Inferior parietal cortex (tissue), 1 donor: ENCODE results near the gene TRIM54.
A peak's percentile ranks its signal among the peaks of the same experiment; 100 is the strongest.
"Not testable (repeated sequence)": the region's sequence is repeated elsewhere in the genome, so short reads cannot be mapped to it uniquely, and the experiment has no call there.

ENCODE experiments used
- DNase-seq: peaks from one replicate; pipeline ENCODE4 v3.0.0-alpha.2; 2016; ENCODE audit errors: extremely low spot score

Gene TRIM54

DNA sequence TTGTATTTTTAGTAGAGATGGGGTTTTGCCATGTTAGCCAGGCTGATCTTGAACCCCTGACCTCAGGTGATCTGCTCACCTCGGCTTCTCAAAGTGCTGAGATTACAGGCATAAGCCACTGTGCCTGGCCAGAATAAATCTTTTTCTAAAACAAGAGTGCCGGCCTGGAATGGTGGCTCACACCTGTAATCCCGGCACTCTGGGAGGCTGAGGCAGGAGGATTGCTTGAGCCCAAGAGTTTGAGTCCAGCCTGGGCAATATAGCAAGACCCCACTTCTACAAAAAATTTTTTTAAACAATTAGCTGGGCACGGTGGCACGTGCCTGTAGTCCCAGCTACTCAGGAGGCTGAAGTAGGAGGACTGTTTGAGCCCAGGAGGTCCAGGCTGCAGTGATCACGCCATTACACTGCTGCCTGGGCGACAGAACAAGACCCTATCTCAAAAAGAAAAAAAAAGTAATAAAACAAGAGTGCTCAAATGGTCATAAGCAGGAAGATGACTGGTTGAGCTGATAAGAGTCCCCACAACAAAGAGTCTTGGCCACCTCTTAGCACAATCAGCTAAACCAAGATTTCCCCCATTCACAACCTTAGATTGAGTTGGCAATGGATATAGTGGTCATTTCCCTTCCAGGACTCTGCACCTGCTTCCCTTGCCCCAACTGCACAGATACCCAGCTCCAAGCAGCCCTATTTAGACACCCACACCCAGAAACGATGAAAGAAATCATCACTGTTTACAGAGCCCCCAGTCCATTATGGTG, 31.8 kb downstream of the TRIM54 start:
- DNase-seq: no peak

DNA sequence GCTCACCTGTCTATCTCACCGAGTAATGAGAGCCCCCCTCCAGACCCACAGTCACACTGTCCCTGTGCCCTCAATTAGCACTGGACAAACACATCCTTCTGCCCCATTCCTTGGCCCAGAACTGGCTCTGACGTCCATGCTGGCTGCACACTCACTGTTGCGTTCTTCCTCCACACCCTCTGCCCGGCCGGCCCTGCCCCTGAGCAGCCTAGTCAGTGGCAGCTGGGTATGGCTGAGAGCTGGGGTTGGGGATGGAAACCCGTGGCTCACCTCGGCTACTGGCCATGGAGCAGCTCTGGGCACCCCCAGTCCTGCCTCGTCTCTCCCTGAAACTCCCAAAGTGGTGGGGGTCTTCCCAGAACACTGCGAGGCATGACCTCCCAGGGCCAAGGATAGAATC, 32.5 kb downstream of the TRIM54 start:
- no peak for DNase-seq

DNA sequence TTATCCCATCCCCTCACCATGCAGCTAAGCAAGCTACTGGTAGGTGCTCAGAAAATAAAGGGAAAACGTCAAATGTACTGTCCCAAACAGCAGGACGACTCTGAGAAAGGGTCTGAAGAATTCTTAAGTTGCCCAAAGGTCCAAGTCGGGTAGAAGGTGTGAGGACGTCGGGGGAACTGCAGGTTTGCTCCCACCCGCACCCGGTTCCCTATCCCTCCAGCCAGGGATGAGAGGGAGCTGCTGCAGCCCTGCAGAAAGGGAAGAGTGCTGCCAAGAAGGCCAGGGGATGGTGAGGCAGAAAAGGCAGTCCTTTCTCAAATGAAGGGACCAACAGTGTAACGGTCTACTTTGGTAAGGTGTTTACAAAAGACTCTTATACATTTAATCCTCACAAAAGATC, 32.9 kb downstream of the TRIM54 start:
- no peak for DNase-seq

DNA sequence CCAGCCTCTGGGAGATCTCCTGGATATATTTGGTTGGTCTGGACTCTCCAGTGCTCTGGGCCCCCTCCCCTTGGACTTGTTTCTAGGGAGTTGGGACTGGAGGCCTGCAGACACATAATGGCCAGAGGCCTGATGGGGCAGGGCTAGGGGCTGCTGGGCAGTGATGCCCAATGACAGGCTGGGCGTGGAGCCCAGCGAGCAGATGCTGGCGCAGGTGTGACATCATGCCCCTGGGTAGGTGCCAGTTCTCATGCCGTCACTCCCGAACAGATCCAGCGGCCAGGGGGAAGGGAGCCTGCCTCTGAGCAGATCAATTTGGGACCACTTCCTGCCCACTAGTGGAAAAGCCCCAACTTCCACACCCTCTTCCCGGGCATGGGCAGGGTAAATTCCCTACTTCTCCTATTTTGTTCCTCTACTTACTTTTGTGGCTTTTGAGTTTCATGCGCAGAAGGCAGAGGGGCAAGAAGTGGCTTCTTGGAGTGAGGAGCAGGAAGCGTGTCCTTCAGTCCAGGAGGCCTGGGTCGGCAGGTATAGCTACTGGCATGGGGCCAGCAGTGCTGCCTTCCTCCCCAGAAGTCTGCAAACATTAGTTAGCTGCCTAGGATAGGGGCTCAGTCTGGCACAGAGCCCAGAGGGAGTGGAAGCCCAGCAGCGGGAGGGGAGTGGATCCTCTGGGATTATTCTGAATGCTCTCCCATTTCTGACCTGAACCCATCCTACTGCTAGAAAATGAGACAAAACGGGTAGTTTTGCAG, 34.6 kb downstream of the TRIM54 start:
- peak; percentile 34 for DNase-seq

DNA sequence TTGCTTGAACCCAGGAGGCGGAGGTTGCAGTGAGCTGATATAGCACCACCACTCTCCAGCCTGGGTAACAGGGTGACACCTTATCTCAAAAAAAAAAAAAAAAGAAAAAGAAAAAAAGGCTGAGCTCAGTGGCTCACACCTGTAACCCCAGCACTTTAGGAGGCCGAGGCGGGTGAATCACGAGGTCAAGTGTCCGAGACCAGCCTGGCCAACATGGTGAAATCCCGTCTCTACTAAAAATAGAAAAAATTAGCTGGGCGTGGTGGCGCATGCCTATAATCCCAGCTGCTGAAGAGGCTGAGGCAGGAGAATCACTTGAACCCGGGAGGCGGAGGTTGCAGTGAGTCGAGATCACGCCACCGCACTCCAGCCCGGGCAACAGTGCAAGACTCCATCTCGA, 37.6 kb downstream of the TRIM54 start:
- DNase-seq: not testable (repeated sequence)

DNA sequence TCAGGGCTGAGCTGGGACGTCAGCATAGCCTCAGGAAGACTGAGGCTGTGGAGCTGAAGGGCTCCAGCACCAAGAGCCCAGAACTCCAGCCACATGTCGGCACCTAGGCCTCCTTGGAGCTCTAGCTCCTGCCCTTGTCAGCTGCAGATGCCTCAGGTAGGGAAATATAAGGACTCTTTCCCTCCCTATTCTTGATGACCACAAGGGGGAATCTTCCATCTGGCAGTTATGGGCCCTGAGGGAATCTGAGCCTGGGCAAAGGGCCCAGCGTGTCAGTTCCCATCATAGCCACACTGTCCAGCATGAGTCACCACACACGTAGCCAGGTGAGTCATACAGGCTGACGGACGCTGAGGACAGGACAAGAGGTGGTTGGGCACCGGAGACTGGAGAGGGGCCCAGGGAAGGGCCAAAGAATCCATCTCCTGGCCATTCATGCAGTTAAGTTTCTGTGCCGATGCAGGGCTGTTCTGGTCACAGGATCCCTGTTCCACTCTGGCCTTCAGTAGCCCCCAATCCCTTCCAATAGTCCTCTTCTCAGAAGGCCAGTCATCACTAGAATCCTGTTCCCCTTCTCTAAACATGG, 38.8 kb downstream of the TRIM54 start:
- peak; percentile 25 for DNase-seq

DNA sequence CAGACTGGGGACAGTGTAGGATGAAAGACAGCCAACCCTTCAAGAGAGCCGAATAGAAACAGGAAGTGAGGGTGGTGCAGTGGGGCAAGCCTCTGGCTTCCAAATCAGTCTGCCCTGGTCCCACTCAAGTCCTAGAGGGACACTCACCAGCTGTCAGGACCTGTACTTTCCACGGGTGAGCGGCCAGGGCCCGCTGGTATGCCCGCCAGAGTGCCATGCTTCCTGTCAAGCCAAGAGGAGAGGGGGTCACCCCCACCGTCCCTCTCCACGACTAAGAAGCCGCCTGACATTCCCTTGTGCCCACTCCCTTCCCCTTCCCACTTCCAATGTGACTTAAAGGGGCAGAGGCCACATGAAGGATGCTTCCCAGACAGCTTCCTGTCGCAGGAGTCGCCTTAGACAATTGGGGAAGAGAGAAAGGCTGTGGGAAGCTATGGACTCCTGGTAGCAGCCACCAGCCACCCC, 40.1 kb downstream of the TRIM54 start:
- no peak for DNase-seq

DNA sequence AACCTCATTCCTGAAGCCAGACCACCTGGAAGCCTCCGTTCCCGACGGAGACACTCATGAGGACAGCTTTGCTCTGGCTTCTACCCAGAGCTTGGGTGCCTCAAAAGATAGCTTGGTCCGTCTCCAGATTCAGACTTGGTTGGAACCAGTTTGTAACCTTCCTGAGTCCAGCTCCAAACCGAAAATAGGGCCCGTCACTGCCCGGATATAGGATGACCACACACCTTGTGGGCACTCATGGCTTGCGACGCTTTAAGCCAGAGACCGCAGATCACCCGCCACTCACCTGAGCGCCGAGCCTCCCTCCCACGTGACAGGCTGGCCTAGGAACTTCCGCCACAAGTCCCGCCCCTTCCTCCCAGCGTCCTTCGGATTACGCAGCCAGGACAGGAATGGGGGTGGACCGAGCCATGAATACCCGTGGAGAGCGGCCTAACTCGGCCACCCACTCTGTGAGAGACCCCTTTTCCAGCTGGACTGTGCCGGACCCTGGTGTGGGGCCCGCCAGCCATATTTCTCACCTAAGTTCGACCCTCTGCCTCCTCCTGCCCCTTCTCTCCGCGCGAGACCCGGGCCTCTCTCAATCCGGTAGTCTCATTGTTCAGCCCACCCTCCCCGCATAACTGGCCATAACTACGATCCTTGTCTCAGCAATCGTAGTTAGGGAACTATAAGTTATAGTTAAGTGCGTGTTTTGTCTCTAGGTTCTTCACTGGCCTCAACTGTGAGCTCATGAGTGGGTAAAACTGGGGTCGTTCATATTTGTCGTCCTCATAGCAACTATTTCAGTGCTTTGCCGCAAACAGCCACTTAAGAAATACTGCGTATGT, 40.8 kb downstream of the TRIM54 start, which contains the start of gene MPV17:
TSS of gene MPV17 (minus strand) at position 332 of the 830 bp plus-strand sequence. CDS start 580 bp downstream, outside the sequence.
- peak; percentile 95 for DNase-seq

DNA sequence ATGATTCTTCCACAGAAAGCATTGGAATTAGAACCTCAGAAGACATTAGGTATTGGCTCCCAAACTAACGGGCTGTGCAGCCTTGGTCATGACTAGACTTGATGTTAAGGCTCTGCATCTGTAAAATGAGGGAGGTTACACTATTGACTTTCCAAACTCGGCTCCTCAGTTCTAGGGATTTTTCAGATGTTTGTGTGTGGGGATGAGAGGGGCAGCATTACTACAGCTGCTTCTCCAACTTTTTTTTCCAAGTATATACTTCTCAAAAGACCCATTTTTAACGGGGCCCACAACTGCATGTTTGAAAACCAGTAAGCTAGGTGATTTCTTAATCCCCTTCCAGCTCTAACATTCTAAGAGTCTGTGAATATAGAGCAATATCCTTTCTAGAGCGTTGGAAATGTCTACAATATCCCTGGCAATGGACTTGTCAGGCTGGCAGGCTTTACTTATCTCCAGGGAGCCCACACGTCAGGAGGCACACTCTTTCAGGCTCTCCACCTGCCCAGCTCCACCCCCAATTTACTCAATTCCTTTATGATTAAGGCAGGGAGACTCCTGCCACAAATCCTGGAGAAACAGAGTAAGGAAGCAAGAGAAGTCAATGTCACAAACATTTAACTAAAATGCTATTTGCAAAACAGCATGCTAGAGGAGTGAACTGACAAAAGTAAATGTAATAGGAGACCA, 41.5 kb downstream of the TRIM54 start:
- no peak for DNase-seq

DNA sequence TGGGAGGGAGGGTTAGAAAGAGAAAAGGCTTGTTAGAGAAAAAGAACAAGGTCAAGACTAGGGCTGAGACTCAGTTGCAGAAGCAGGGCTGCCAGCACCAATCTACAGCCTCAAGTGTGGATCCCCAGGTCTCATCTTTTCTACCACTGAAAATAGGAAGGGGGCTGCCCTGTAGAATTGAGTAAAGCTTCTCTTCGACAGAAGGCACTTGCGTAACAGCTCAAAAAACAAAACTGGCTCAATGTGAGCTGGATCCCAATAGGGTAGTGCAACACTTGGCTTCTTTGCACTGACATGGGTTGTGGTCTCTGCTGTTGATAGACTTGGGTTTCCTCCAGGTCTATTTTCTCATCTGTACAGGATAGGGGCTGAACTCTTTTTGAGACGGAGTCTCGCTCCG, 42.5 kb downstream of the TRIM54 start:
- DNase-seq: no peak

DNA sequence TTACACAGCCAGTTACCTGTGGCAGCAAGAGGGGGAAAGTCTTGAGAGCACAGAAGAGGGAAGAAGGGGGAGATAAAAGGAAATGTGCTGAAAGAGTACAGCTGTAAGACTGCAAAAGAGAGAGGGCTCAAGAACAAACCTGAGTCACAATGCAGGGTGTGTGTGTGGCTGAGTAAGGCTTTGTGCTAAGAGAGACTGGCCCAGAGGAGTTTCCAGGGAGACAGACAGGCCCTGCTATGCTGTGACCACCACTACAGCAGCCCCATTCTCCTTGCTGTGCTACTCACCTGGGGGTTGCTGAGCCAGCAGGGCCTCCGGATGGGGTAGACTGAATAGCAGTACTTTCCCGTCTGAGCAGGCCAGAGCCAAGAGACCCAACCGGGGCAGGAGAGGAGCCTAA, 53.1 kb downstream of the TRIM54 start:
- DNase-seq: no peak

DNA sequence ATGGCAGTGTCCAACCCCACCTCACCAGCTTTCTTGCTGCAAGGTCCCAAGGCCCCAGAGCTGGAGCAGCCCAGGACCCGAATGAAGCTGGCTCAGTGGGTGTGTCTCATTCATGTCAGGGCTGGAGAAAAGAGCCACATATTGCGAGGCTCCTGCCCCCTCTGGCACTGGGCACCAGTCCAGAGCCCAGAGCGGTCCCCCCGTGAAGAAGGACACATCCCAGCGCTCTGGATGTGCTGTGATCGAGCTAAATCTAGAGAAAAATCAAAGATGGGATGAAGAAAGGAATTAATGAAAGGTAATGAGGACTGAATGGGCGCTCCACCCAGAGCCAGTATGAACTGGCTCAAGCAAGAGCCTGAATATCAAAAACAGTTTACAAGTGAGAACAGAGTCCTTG, 53.9 kb downstream of the TRIM54 start:
- no peak for DNase-seq

DNA sequence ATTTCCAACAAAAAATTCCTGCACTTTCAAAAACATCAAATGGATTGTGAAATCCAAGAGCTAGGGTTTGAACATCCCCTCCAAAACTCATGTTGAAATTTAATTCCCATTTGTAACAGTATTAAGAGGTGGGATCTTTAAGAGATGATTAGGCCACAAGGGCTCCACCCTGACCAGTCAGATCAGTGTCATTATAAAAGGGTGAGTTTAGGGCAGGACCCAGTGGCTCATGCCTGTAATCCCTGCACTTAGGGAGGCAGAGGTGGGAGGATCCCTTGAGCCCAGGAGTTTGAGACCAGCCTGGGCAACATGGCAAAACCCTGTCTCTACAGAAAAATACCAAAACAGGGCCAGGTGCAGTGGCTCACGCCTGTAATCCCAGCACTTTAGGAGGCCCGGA, 65.4 kb downstream of the TRIM54 start:
- no peak for DNase-seq

DNA sequence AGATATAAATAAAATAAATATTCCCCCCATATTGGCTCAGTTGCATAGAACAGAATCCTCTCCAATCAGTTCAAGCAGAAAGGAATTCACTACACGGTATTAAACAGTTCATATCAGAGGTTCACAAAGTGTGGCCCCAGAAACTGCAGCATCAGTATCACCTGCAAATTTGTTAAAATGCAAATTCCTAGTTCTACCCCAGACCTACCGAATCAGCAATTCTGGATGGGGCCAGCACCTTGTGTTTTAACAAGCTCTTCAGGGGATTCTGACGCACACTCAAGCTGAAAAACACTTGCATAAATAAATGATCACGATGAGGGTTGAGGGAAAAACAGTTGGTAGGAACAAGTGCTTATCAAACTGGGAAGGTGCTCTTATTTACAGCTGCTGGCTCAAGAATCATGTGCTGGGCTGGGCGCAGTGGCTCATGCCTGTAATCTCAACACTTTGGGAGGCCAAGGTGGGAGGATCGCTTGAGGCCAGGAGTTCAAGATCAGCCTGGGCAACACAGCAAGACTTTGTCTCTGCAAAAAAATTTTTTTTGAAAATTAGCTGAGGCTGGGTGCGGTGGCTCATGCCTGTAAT, 68.0 kb downstream of the TRIM54 start:
- no peak for DNase-seq

DNA sequence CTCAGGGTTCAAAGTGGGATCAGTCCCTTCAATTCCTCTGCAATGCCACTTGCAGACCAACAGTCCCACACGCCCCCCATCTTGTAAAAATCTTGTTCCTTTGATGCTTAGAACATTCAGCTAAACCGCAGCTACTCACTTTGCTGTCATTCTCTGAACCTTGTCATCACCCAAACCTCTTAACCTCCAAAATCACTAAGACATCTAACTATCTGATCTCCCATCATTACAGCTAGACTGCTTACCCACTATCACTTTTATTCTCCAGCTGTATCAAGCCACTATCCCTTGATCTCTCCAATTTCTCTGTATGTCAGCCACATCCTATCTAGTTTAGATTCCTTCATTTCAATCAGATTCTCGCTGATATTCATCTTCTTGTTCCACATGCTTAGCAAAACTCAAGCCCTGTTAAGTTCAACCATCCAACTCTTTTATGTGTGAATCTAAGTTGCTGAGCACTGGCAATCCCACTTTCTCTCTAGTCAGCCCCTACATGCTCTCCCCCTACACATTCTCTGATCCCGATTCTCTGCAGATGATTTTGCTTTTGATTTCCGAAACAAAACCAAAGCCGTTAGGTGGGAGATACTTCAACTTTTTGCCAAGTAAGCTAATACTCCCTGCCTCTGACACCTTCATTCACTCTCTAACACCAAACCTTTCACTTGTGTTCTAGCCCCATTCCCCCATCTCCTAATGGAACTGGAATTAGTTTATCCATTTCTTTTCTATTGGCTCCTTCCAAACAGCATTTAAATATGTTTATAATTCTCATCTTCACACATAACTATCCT, 69.8 kb downstream of the TRIM54 start:
- DNase-seq: no peak

DNA sequence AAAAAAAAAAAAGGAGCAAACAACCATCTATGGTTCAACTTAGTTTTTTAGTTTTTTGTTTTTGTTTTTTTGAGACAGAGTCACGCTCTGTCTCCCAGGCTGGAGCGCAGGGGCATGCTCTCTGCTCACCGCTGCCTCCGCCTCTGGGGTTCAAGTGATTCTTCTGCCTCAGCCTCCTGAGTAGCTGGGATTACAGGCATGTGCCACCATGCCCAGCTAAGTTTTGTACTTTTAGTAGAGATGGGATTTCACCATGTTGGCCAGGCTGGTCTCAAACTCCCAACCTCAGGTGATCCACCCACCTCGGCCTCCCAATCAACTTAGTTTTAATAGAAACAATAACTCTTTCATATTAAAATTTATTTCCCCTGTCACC, 71.1 kb downstream of the TRIM54 start:
- not testable (repeated sequence) for DNase-seq

DNA sequence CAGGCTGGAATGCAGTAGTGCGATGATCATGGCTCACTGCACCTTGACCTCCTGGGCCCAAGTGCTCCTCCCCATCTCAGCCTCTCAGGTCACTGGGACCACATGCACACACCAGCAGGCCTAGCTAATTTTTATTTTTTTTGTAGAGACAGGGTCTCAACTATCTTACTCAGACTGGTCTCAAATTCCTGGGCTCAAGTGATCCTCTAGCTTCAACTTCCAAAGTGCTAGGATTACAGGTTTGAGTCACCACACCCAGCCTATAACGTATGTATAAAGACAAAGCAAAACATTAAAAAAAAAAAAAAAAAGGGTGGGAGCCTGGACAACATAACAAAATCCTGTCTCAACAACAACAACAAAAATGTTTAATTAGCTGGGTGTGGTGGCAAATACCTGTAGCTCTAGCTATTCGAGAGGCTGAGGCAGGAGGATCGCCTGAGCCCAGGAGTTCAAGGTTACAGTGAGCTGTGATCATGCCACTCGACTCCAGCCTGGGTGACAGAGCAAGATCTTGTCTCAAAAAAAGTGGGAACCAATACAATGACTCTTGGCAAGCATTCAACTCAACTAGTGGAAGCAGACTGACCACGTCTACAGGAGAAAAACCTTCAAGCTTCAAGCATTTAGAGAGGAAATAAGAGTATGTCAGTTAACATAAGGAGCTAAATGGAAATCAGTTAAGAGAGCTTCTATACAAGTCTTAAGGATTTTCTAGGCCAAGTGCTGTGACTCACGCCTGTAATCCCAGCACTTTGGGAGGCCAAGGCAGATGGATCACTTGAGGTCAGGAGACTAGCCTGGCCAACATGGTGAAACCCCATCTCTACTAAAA, 71.8 kb downstream of the TRIM54 start:
- DNase-seq: no peak

DNA sequence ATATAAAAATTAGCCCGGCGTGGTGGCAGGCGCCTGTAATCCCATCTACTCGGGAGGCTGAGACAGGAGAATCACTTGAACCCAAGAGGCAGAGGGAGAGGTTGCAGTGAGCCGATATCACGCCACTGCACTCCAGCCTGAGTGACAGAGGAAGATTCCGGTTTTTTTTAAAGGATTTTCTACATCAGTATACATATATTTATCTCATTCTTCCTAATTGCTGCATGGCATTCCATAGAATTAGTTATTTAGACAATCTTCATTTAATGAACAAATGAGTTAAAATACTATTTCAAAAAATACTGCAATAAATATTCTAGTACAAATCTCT, 72.3 kb downstream of the TRIM54 start:
- DNase-seq: no peak

DNA sequence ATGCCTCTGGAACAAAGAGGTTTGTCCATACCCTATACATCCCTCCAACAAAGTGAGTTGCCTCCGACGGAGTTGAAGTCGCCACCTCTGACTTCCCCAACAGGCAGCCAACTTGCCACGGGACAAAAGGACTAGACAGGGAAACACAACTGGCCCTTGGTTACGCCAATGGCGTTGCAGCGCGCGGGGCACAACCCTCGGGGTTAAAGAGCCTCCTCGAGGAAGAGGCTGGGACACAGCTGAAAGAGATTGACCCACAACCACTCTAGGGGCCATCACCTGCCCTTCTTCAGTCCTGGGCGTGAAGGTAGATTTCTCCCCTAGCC, 73.8 kb downstream of the TRIM54 start:
- DNase-seq: peak; percentile 15
